Measurements from ENCODE around the gene FXYD6.
"Not testable (repeated sequence)": the region's sequence is repeated elsewhere in the genome, so short reads cannot be mapped to it uniquely, and the experiment has no call there.

FXYD6 gene

GRCh38 chr11:117868088-117868487, 8.4 kb downstream of the FXYD6 start:
- DNase-seq = no peak

- no peak for DNase-seq
Measured at GRCh38 chr11:117866526-117866925, 9.9 kb downstream of the FXYD6 start.

- not testable (repeated sequence) for DNase-seq
Measured at GRCh38 chr11:117865546-117865945, 10.9 kb downstream of the FXYD6 start.

- no peak for DNase-seq
Measured at GRCh38 chr11:117863383-117863782, 13.1 kb downstream of the FXYD6 start.

GRCh38 chr11:117862753-117863152, 13.7 kb downstream of the FXYD6 start:
- DNase-seq = no peak

- DNase-seq = no peak
Measured at GRCh38 chr11:117862019-117862725, 14.3 kb downstream of the FXYD6 start.

- DNase-seq = no peak
Measured at GRCh38 chr11:117861151-117862018, 15.1 kb downstream of the FXYD6 start.

GRCh38 chr11:117860139-117860538, 16.3 kb downstream of the FXYD6 start:
- no peak for DNase-seq

GRCh38 chr11:117859488-117860112, 16.9 kb downstream of the FXYD6 start:
- no peak for DNase-seq

GRCh38 chr11:117859061-117859460, 17.4 kb downstream of the FXYD6 start:
- DNase-seq = no peak

GRCh38 chr11:117857734-117858414, 18.6 kb downstream of the FXYD6 start:
- DNase-seq = no peak

- no peak for DNase-seq
Measured at GRCh38 chr11:117855912-117856651, 20.4 kb downstream of the FXYD6 start.

- DNase-seq = no peak
Measured at GRCh38 chr11:117855186-117855845, 21.1 kb downstream of the FXYD6 start.

GRCh38 chr11:117852309-117852708, 24.1 kb downstream of the FXYD6 start:
- no peak for DNase-seq

- no peak for DNase-seq
Measured at GRCh38 chr11:117851852-117852251, 24.6 kb downstream of the FXYD6 start.

- no peak for DNase-seq
Measured at GRCh38 chr11:117851106-117851505, 25.4 kb downstream of the FXYD6 start.

GRCh38 chr11:117849781-117850414, 26.6 kb downstream of the FXYD6 start:
- DNase-seq = no peak

- DNase-seq = peak; percentile 89
Measured at GRCh38 chr11:117843666-117844484, 32.6 kb downstream of the FXYD6 start.

- DNase-seq = no peak
Measured at GRCh38 chr11:117842131-117842941, 34.1 kb downstream of the FXYD6 start.
